Measurements from ENCODE around the gene AIG1. TPM values are rescaled to one million over a fixed set of nuclear protein-coding genes. Genes with fewer than 3 reads are reported as not detected.

AIG1 gene
- total and polyA plus RNA-seq, 2 of the 13 experiments (the other 11 are each of a cell fraction or from before 2014, with no cell fraction given), result 115 to 197 TPM

GRCh38 chr6:143225929-143226328 lies 165.2 kb downstream of the AIG1 start:
- no peak for FAIRE-seq
- Histone ChIP-seq H3K79me2 (ENCODE audit: insufficient read depth, low read length) (no peaks in the 10 kb centered on the region), H3K27ac (ENCODE audit: extremely low read length, insufficient read depth, low read length) (no peak overlapping the region), H3K9me3 (ENCODE audit: low read length) (no peaks in the 10 kb centered on the region), H3K4me3 (replicated peaks in 1 of 3; ENCODE audit: insufficient read depth in 1 of 3, low read depth in 2 of 3, low read length in 3 of 3) (no peak overlapping the region), H2AFZ (ENCODE audit: low read length) (no peak overlapping the region), H3K9ac (ENCODE audit: insufficient read depth, low read depth, low read length) (no peak overlapping the region), H3K36me3 (replicated peaks in 1 of 2; ENCODE audit: control insufficient read depth in 1 of 2, insufficient read depth in 2 of 2, low read length in 2 of 2) (peaks cover 0 to 4% of the 10 kb centered on the region in 2 experiments; a peak in 1 of 5 replicates), H4K20me1 (ENCODE audit: insufficient read depth, low read length) (no peaks in the 10 kb centered on the region), H3K4me1 (ENCODE audit: insufficient read depth, low read length) (peaks cover 17% of the 10 kb centered on the region), H3K4me2 (ENCODE audit: low read depth, low read length) (no peak overlapping the region), H3K27me3 (ENCODE audit: control insufficient read depth in 1 of 2, insufficient read depth in 2 of 2, low read length in 2 of 2) (no peaks in the 10 kb centered on the region)
- 98% methylated on average over 2 of the region's 2 CpGs for WGBS (ENCODE audit: low lambda C conversion rate)
- BruUV-seq (replicated peaks), result no TSS peak
- CTCF ChIA-PET (ENCODE audit: low intra/inter-chr PET ratio, low total read pairs), result no interaction called here
- POLR2A ChIA-PET, result no interaction called here
- no peak for ATAC-seq
- in situ Hi-C loops (cut with HindIII; ENCODE audit: extremely low pct_ligation_motif_present, low pct_unique_long_range_greater_than_20kb), result no loop called here
- intact Hi-C loops (cut with micrococcal nuclease; ENCODE audit: unreplicated experiment), result no loop called here
- DNase-seq (ENCODE audit: low spot score), result peak; percentile 15
- TF ChIP-seq SKI (IDR thresholded peaks at IDR 0.05; ENCODE audit: partially characterized antibody), result no peak
- TF ChIP-seq ZNF205 (CRISPR knock-in tag; IDR thresholded peaks at IDR 0.05), result no peak
- TF ChIP-seq PATZ1 (CRISPR knock-in tag; IDR thresholded peaks at IDR 0.05), result no peak
- no peak for TF ChIP-seq TBP (CRISPR knock-in tag; IDR thresholded peaks at IDR 0.05)
- TF ChIP-seq TBL1XR1 (IDR thresholded peaks at IDR 0.05; ENCODE audit: borderline replicate concordance, low read length, partially characterized antibody), result no peak
- no peak for TF ChIP-seq DNMT3B (CRISPR knock-in tag; conservative IDR thresholded peaks at IDR 0.05)
- no peak for TF ChIP-seq FOXJ3 (CRISPR knock-in tag; IDR thresholded peaks at IDR 0.05; ENCODE audit: borderline replicate concordance)
- TF ChIP-seq ZFP91 (CRISPR knock-in tag; IDR thresholded peaks at IDR 0.05; ENCODE audit: borderline replicate concordance), result no peak
- TF ChIP-seq ZNF703 (CRISPR knock-in tag; IDR thresholded peaks at IDR 0.05; ENCODE audit: borderline replicate concordance), result no peak
- no peak for TF ChIP-seq PCBP2 (optimal IDR thresholded peaks at IDR 0.05; ENCODE audit: low read depth, low read length, poor library complexity, severe bottlenecking)
- no peak for TF ChIP-seq BCLAF1 (IDR thresholded peaks at IDR 0.05)
- no peak for TF ChIP-seq MTERF4 (CRISPR knock-in tag; IDR thresholded peaks at IDR 0.05)
- TF ChIP-seq RFXAP (CRISPR knock-in tag; IDR thresholded peaks at IDR 0.05; ENCODE audit: borderline replicate concordance), result no peak

All from HepG2 (cell line).